ENCODE results near the gene TMX3. TPM values are rescaled to one million over a fixed set of nuclear protein-coding genes. Genes with fewer than 3 reads are reported as not detected.

TMX3 gene
- total and polyA plus RNA-seq, 2 donors (not counting 3 experiments of a cell fraction or from before 2014, with no cell fraction given), result 20.0 to 65.5 TPM

- Histone ChIP-seq H3K27me3 (ENCODE audit: control insufficient read depth in 2 of 2, insufficient read depth in 2 of 2, low read length in 2 of 2) (no peaks in the 10 kb centered on the region), H3K9me3 (replicated peaks; ENCODE audit: control insufficient read depth, insufficient read depth, low read length) (no peaks in the 10 kb centered on the region), H3K79me2 (ENCODE audit: control insufficient read depth, insufficient read depth, low read length) (no peaks in the 10 kb centered on the region), H3K4me3 (replicated peaks in 1 of 3; ENCODE audit: insufficient read depth in 1 of 3, low read depth in 1 of 3, low read length in 3 of 3) (no peak overlapping the region), H3K9me1 (replicated peaks; ENCODE audit: control insufficient read depth, extremely low read depth, insufficient read depth, low read length) (no peaks in the 10 kb centered on the region), H3K4me1 (ENCODE audit: control insufficient read depth, extremely low read depth, insufficient read depth, low read length) (no peaks in the 10 kb centered on the region), H4K20me1 (replicated peaks; ENCODE audit: control insufficient read depth, extremely low read depth, insufficient read depth, low read length) (no peaks in the 10 kb centered on the region), H3K9ac (replicated peaks; ENCODE audit: extremely low read depth, insufficient read depth, low read length) (no peak overlapping the region), H3K27ac (ENCODE audit: insufficient read depth, low read depth, low read length) (no peak overlapping the region), H2AFZ (ENCODE audit: low read depth, low read length) (no peak overlapping the region), H3K36me3 (ENCODE audit: control insufficient read depth in 2 of 2, extremely low read depth in 1 of 2, insufficient read depth in 2 of 2, low read length in 2 of 2) (no peaks in the 10 kb centered on the region), H3K4me2 (ENCODE audit: insufficient read depth, low read length) (no peak overlapping the region)
- no TSS peak for BruUV-seq (replicated peaks)
- ChIA-PET POLR2A (no interaction called here), CTCF (interaction anchor here (1.2 kb wide), 1 partner anchor 11 kb away, joined by 3 read pairs; no protein-coding TSS in a partner anchor)
- TF ChIP-seq FOS (IDR thresholded peaks at IDR 0.05; ENCODE audit: borderline replicate concordance, insufficient read depth, low read length), result no peak
- TF ChIP-seq POLR2A (IDR thresholded peaks at IDR 0.05; ENCODE audit: low read depth, low read length), result no peak
- no peak for TF ChIP-seq JUN (IDR thresholded peaks at IDR 0.05; ENCODE audit: borderline replicate concordance, insufficient read depth, insufficient read length, low read depth)
- no peak for TF ChIP-seq POLR2AphosphoS5 (IDR thresholded peaks at IDR 0.05; ENCODE audit: insufficient read depth, low read depth, low read length)
- intact Hi-C loops (cut with micrococcal nuclease) (no loop called here), dilution Hi-C loops (cut with MboI; ENCODE audit: extremely low pct_ligation_motif_present, low sequenced_read_pairs) (no loop called here)
- FAIRE-seq, result no peak
- no peak for DNase-seq (ENCODE audit: low read depth, low spot score)
Observed at GRCh38 chr18:68666381-68666780, 48.5 kb downstream of the TMX3 start.

- H4K20me1 ChIP-seq (replicated peaks; ENCODE audit: control insufficient read depth, extremely low read depth, insufficient read depth, low read length), result no peaks in the 10 kb centered on the region
- dilution Hi-C loops (cut with MboI; ENCODE audit: extremely low pct_ligation_motif_present, low sequenced_read_pairs), result no loop called here
Observed at GRCh38 chr18:68665628-68666027, 49.3 kb downstream of the TMX3 start.

More at GRCh38 chr18:68665628-68666027, 49.3 kb downstream of the TMX3 start:
- TF ChIP-seq JUN (IDR thresholded peaks at IDR 0.05; ENCODE audit: borderline replicate concordance, insufficient read depth, insufficient read length, low read depth) (no peak), EZH2 (IDR thresholded peaks at IDR 0.05; ENCODE audit: borderline replicate concordance, low read depth, low read length, severe bottlenecking) (no peak)
- Histone ChIP-seq H3K27ac (ENCODE audit: insufficient read depth, low read depth, low read length) (no peak overlapping the region), H2AFZ (ENCODE audit: low read depth, low read length) (no peak overlapping the region), H3K9me3 (replicated peaks; ENCODE audit: control insufficient read depth, insufficient read depth, low read length) (no peaks in the 10 kb centered on the region), H3K4me2 (ENCODE audit: insufficient read depth, low read length) (no peak overlapping the region), H3K9me1 (replicated peaks; ENCODE audit: control insufficient read depth, extremely low read depth, insufficient read depth, low read length) (no peaks in the 10 kb centered on the region), H3K79me2 (ENCODE audit: control insufficient read depth, insufficient read depth, low read length) (no peaks in the 10 kb centered on the region), H3K36me3 (ENCODE audit: control insufficient read depth in 2 of 2, extremely low read depth in 1 of 2, insufficient read depth in 2 of 2, low read length in 2 of 2) (no peaks in the 10 kb centered on the region), H3K27me3 (ENCODE audit: control insufficient read depth in 2 of 2, insufficient read depth in 2 of 2, low read length in 2 of 2) (no peaks in the 10 kb centered on the region), H3K4me1 (ENCODE audit: control insufficient read depth, extremely low read depth, insufficient read depth, low read length) (no peaks in the 10 kb centered on the region), H3K4me3 (replicated peaks in 1 of 3; ENCODE audit: insufficient read depth in 1 of 3, low read depth in 1 of 3, low read length in 3 of 3) (no peak overlapping the region), H3K9ac (replicated peaks; ENCODE audit: extremely low read depth, insufficient read depth, low read length) (no peak overlapping the region)
- CTCF ChIA-PET, result interaction anchor here (1.2 kb wide), 1 partner anchor 12 kb away, joined by 3 read pairs; no protein-coding TSS in a partner anchor
- intact Hi-C loops (cut with micrococcal nuclease), result no loop called here
- POLR2A ChIA-PET, result no interaction called here
- no TSS peak for BruUV-seq (replicated peaks)
- no peak for DNase-seq (ENCODE audit: low read depth, low spot score)
- FAIRE-seq, result no peak

Measured in endothelial cell of umbilical vein (primary cell).